ENCODE data around the gene DYSF.

- TF ChIP-seq CTCF (IDR thresholded peaks at IDR 0.05) (no peak), POLR2A (IDR thresholded peaks at IDR 0.05) (no peak)
These were observed 150.7 kb downstream of the DYSF start for GRCh38 chr2:71603851-71604725.

Data from lower leg skin (tissue), 3 donors.